Osteoblast (primary cell): ENCODE results near the gene C3orf20. TPM values are rescaled to one million over a fixed set of nuclear protein-coding genes. Genes with fewer than 3 reads are reported as not detected.

ENCODE experiments used
- DNase-seq: peaks from one replicate; pipeline ENCODE4 v3.0.0; 2011; ENCODE audit warnings: low spot score, mixed read lengths; ENCODE audit not compliant: insufficient read length; ENCODE audit errors: missing footprints
- H2AFZ ChIP-seq: 2 replicates; pipeline ENCODE4 v1.6.0; 2011; ENCODE audit warnings: mild to moderate bottlenecking, low read length
- H3K27ac ChIP-seq: 2 replicates; pipeline ENCODE4 v1.5.1; 2011; ENCODE audit warnings: mild to moderate bottlenecking, low read depth, low read length, moderate library complexity
- H3K27me3 ChIP-seq: 2 replicates; pipeline ENCODE4 v1.6.0; 2012; ENCODE audit warnings: mild to moderate bottlenecking, control low read depth, inconsistent platforms, low read length, moderate library complexity; ENCODE audit not compliant: insufficient read depth
- H3K36me3 ChIP-seq: 2 replicates; pipeline ENCODE4 v1.5.1; 2011; ENCODE audit warnings: mild to moderate bottlenecking, low read length, control low read depth, moderate library complexity; ENCODE audit not compliant: insufficient read depth
- H3K4me1 ChIP-seq: 2 replicates; pipeline ENCODE4 v1.5.1; 2011; ENCODE audit warnings: mild to moderate bottlenecking, low read length, control low read depth, moderate library complexity; ENCODE audit not compliant: insufficient read depth
- H3K4me2 ChIP-seq: 2 replicates; pipeline ENCODE4 v1.6.0; 2011; ENCODE audit warnings: mild to moderate bottlenecking, low read length; ENCODE audit not compliant: insufficient read depth
- H3K4me3 ChIP-seq: fragments of 200-600 bp; sonication (generic); 3 replicates; pipeline ENCODE4 v1.5.1; 2012; ENCODE audit warnings: mild to moderate bottlenecking, low read length, inconsistent platforms; ENCODE audit not compliant: insufficient read depth
- H3K79me2 ChIP-seq: 2 replicates; pipeline ENCODE4 v1.6.0; 2012; ENCODE audit warnings: mild to moderate bottlenecking, low read length, control low read depth, inconsistent platforms; ENCODE audit not compliant: insufficient read depth
- H3K9me3 ChIP-seq: 2 replicates; pipeline ENCODE4 v1.5.1; 2011; ENCODE audit warnings: low read depth, low read length, control low read depth
- H4K20me1 ChIP-seq: 2 replicates; pipeline ENCODE4 v1.6.0; 2012; ENCODE audit warnings: mild to moderate bottlenecking, low read length, control low read depth; ENCODE audit not compliant: insufficient read depth
- CTCF ChIP-seq: IDR thresholded peaks from 2 replicates; pipeline ENCODE4 v1.5.1; 2011; ENCODE audit warnings: mild to moderate bottlenecking, low read depth, low read length, moderate library complexity; ENCODE audit errors: extremely low read depth
- total RNA-seq: library from RNA; depleted of rRNA; stranded (reverse); fragments of >200 nt; gene quantifications from 2 replicates; pipeline ENCODE4 v1.2.3, GENCODE V29; 2012

The C3orf20 gene
- total RNA-seq, 1 donor, result under 0.01 TPM

- no peaks in the 10 kb centered on the region for H3K4me1 ChIP-seq
- no peaks in the 10 kb centered on the region for H3K9me3 ChIP-seq
- no peak overlapping the region for H3K4me3 ChIP-seq
- H3K4me2 ChIP-seq, result no peak overlapping the region
- H2AFZ ChIP-seq, result no peak overlapping the region
- H4K20me1 ChIP-seq, result no peaks in the 10 kb centered on the region
- H3K36me3 ChIP-seq, result no peaks in the 10 kb centered on the region
- H3K27ac ChIP-seq, result no peak overlapping the region
- DNase-seq, result no peak
- TF ChIP-seq CTCF, result no peak
- no peaks in the 10 kb centered on the region for H3K79me2 ChIP-seq
- no peaks in the 10 kb centered on the region for H3K27me3 ChIP-seq
These were observed 96.9 kb downstream of the C3orf20 start for GRCh38 chr3:14771593-14772497.

- Histone ChIP-seq H3K27ac (no peak overlapping the region), H3K4me2 (no peak overlapping the region), H3K9me3 (no peaks in the 10 kb centered on the region), H3K27me3 (no peaks in the 10 kb centered on the region), H3K36me3 (no peaks in the 10 kb centered on the region), H3K79me2 (no peaks in the 10 kb centered on the region), H2AFZ (no peak overlapping the region), H3K4me3 (no peak overlapping the region), H3K4me1 (no peaks in the 10 kb centered on the region), H4K20me1 (no peaks in the 10 kb centered on the region)
- DNase-seq, result no peak
- TF ChIP-seq CTCF, result no peak
These were observed 97.7 kb downstream of the C3orf20 start for GRCh38 chr3:14772533-14773138.

DNA sequence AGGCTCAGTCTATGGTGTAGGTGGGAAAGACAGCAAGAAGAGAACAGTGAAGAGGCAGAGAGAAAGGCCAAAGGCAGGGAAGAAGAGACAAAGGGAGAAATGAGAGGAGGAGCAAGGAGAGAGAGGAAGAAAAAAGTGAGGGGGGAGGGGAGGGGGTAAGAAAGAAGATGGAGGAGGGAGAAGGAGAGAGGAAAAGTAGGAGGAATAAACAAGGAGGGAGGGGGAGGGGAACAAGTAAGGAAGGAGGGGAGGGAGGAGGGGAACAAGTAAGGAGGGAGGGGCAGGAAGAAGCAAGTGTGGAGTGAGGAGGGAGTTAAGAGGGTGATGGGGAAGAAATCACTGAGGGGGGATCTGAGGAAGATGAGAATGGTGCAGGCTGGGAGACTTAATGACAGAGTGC lies 98.3 kb downstream of the C3orf20 start:
- Histone ChIP-seq H2AFZ (no peak overlapping the region), H3K36me3 (no peaks in the 10 kb centered on the region), H3K4me3 (no peak overlapping the region), H3K4me2 (no peak overlapping the region), H3K4me1 (no peaks in the 10 kb centered on the region), H3K27me3 (no peaks in the 10 kb centered on the region), H3K79me2 (no peaks in the 10 kb centered on the region), H3K27ac (no peak overlapping the region), H3K9me3 (no peaks in the 10 kb centered on the region), H4K20me1 (no peaks in the 10 kb centered on the region)
- no peak for TF ChIP-seq CTCF
- DNase-seq, result no peak

- Histone ChIP-seq H3K9me3 (no peaks in the 10 kb centered on the region), H3K27ac (no peak overlapping the region), H2AFZ (no peak overlapping the region), H3K79me2 (no peaks in the 10 kb centered on the region), H3K36me3 (no peaks in the 10 kb centered on the region), H3K27me3 (no peaks in the 10 kb centered on the region), H3K4me3 (no peak overlapping the region), H3K4me2 (no peak overlapping the region), H4K20me1 (no peaks in the 10 kb centered on the region), H3K4me1 (no peaks in the 10 kb centered on the region)
- TF ChIP-seq CTCF, result no peak
- no peak for DNase-seq
These were observed 98.8 kb downstream of the C3orf20 start for GRCh38 chr3:14773691-14774128.
